ENCODE data around the gene MTURN. TPM values are rescaled to one million over a fixed set of nuclear protein-coding genes. Genes with fewer than 3 reads are reported as not detected.

The MTURN gene
- total and polyA plus RNA-seq, 7 experiments from 2014 or later: 2.7 to 38.7 (median 18.9) TPM

DNA sequence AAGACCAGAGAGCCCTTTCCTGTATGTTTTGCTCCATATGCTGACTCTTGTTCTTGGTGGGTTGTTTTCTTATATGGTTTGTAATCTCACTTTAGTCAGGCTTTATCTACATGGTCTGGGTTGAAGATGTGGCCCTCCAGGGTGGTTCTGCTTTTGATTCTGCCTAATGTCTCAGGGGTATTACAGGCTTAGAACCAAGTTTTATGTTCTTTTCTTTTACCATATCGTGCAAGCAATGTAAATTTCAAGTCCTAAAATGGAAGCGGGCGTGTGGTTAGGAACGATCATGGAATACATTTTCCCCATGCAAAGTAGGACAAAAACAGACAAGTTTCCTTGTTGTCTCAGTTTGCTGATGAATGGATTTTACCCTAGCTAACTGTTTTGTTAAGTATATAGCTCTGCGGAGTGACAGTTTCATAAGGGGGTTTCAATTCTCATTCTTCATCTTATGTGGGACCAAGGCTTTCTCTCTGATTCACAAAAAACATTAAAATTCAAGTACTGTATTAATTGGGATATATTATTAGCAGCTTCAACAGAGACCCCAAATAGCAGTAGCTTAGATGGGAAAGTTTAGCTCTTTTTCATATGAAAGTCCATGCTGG, 58.7 kb downstream of the MTURN start:
- ChIA-PET POLR2A (no interaction called here), CTCF (interaction anchor here (0.6 kb wide), 1 partner anchor 131 kb away, joined by 3 read pairs; no protein-coding TSS in a partner anchor)
- Histone ChIP-seq H3K27ac (ENCODE audit: low read depth, low read length) (no peak overlapping the region), H3K27me3 (ENCODE audit: control insufficient read depth in 2 of 2, insufficient read depth in 2 of 2, low read length in 2 of 2) (no peaks in the 10 kb centered on the region), H3K4me1 (ENCODE audit: control insufficient read depth in 2 of 2, insufficient read depth in 2 of 2, low read length in 2 of 2) (no peaks in the 10 kb centered on the region), H3K4me3 (ENCODE audit: low read length) (no peak overlapping the region), H3K36me3 (ENCODE audit: control insufficient read depth in 2 of 3, insufficient read depth in 3 of 3, low read length in 3 of 3) (no peaks in the 10 kb centered on the region), H3K9me3 (ENCODE audit: control insufficient read depth in 2 of 3, low read length in 3 of 3) (peaks cover 0 to 5% (median 3%) of the 10 kb centered on the region in 3 experiments)
- Mint-ChIP-seq H3K9me3 (peaks cover 9 to 24% (median 17%) of the 10 kb centered on the region in 11 donors), H3K4me3 (no peak overlapping the region), H3K4me1 (no peaks in the 10 kb centered on the region), H3K27ac (no peak overlapping the region), H3K27me3 (no peaks in the 10 kb centered on the region), H3K36me3 (peaks cover 4 to 17% (median 11%) of the 10 kb centered on the region in 5 donors)
- intact Hi-C loops (cut with micrococcal nuclease): no loop called here
- ATAC-seq (no peak), DNase-seq (no peak)

DNA sequence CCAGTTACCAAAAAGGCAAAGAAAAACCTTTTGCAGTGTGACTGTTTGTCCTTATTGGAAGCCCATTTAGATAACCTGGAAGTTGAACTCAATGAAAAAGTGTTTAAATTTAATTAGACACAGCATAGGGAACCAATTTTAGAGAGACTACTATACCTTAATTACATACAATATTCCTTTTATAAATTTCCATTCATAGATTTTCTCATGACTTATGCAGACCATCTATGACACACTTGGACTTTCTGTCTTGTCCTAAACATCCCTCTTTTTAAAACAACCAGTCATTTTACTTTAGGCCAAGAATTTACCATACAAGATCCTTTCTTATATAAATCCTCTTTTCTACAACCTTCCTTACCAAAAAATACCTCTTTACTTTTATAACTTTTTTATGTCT, 61.6 kb downstream of the MTURN start:
- H3K9me3 ChIP-seq (ENCODE audit: control insufficient read depth in 2 of 3, low read length in 3 of 3): peaks cover 0 to 5% (median 3%) of the 10 kb centered on the region in 3 experiments
- Mint-ChIP-seq H3K27ac (no peak overlapping the region), H3K27me3 (no peaks in the 10 kb centered on the region), H3K9me3 (peaks cover 9 to 24% (median 15%) of the 10 kb centered on the region in 11 donors), H3K36me3 (peaks cover 4 to 13% (median 11%) of the 10 kb centered on the region in 5 donors), H3K4me3 (no peak overlapping the region), H3K4me1 (no peaks in the 10 kb centered on the region)
- CTCF ChIA-PET: no interaction called here
- H3K4me3 ChIP-seq (ENCODE audit: low read length): no peak overlapping the region
- POLR2A ChIA-PET: no interaction called here
- no peaks in the 10 kb centered on the region for H3K27me3 ChIP-seq (ENCODE audit: control insufficient read depth in 2 of 2, insufficient read depth in 2 of 2, low read length in 2 of 2)
- ATAC-seq: no peak
- H3K36me3 ChIP-seq (ENCODE audit: control insufficient read depth in 2 of 3, insufficient read depth in 3 of 3, low read length in 3 of 3): no peaks in the 10 kb centered on the region
- no peak overlapping the region for H3K27ac ChIP-seq (ENCODE audit: low read depth, low read length)
- H3K4me1 ChIP-seq (ENCODE audit: control insufficient read depth in 2 of 2, insufficient read depth in 2 of 2, low read length in 2 of 2): no peaks in the 10 kb centered on the region
- no peak for DNase-seq
- intact Hi-C loops (cut with micrococcal nuclease): no loop called here

DNA sequence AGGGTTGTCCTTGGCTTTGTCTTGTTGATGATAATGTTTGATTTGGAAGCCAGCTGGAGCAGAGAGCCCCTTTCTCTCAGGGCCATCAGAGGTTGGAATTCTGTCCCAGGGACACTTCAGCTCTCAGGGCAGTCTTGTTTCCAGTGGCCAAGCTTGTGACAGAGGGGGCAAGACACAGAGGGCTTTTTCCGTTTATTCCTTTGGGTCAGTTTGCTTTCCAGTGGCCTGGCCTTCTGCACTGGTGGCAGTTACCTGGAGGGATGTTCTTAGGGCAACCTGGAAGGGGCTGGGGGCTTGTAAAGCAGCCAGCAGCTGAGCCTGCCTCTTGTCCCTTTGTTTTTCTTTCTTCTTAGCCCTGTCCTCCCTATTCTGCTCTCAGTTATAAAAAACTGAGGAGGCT, 62.7 kb downstream of the MTURN start:
- Mint-ChIP-seq H3K4me3 (no peak overlapping the region), H3K27me3 (peaks cover 0 to 3% (median 0%) of the 10 kb centered on the region in 5 donors), H3K36me3 (peaks cover 4 to 13% (median 11%) of the 10 kb centered on the region in 5 donors), H3K27ac (no peak overlapping the region), H3K9me3 (peaks cover 9 to 24% (median 15%) of the 10 kb centered on the region in 11 donors), H3K4me1 (peaks cover 0 to 3% (median 0%) of the 10 kb centered on the region in 7 donors)
- Histone ChIP-seq H3K4me1 (ENCODE audit: control insufficient read depth in 2 of 2, insufficient read depth in 2 of 2, low read length in 2 of 2) (no peaks in the 10 kb centered on the region), H3K27me3 (ENCODE audit: control insufficient read depth in 2 of 2, insufficient read depth in 2 of 2, low read length in 2 of 2) (no peaks in the 10 kb centered on the region), H3K9me3 (ENCODE audit: control insufficient read depth in 2 of 3, low read length in 3 of 3) (peaks cover 0 to 5% (median 3%) of the 10 kb centered on the region in 3 experiments), H3K4me3 (ENCODE audit: low read length) (no peak overlapping the region), H3K36me3 (ENCODE audit: control insufficient read depth in 2 of 3, insufficient read depth in 3 of 3, low read length in 3 of 3) (no peaks in the 10 kb centered on the region), H3K27ac (ENCODE audit: low read depth, low read length) (no peak overlapping the region)
- ChIA-PET POLR2A (no interaction called here), CTCF (no interaction called here)
- no peak for ATAC-seq
- no peak for DNase-seq
- intact Hi-C loops (cut with micrococcal nuclease): no loop called here

DNA sequence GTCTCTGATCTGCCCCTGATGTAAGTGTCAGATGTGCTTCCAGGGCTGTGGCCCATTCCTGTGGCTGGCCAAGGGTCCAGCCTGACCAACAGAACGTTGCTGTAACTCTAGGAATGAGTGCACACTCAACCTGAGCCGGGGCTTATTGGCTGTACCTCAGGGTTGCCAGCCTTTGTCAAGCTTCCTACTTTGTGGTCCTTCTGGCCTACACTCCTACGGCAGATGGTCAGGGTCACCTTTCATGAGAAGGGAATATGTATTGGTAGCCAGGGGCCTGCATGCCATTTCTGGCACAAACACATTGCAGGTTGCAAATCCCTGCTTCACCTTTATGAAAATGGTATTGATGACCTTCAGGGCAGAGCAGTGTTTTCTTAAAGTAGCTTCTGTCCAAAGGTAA, 64.5 kb downstream of the MTURN start:
- Mint-ChIP-seq H3K9me3 (peaks cover 9 to 24% (median 15%) of the 10 kb centered on the region in 11 donors), H3K4me3 (no peak overlapping the region), H3K4me1 (peaks cover 0 to 3% (median 0%) of the 10 kb centered on the region in 7 donors), H3K36me3 (peaks cover 4 to 13% (median 11%) of the 10 kb centered on the region in 5 donors), H3K27me3 (peaks cover 0 to 4% (median 0%) of the 10 kb centered on the region in 5 donors), H3K27ac (no peak overlapping the region)
- ChIA-PET CTCF (no interaction called here), POLR2A (no interaction called here)
- intact Hi-C loops (cut with micrococcal nuclease): no loop called here
- H3K4me1 ChIP-seq (ENCODE audit: control insufficient read depth in 2 of 2, insufficient read depth in 2 of 2, low read length in 2 of 2): no peaks in the 10 kb centered on the region
- DNase-seq (no peak), ATAC-seq (no peak)
- H3K9me3 ChIP-seq (ENCODE audit: control insufficient read depth in 2 of 3, low read length in 3 of 3): peaks cover 0 to 5% (median 3%) of the 10 kb centered on the region in 3 experiments
- no peak overlapping the region for H3K27ac ChIP-seq (ENCODE audit: low read depth, low read length)
- no peaks in the 10 kb centered on the region for H3K27me3 ChIP-seq (ENCODE audit: control insufficient read depth in 2 of 2, insufficient read depth in 2 of 2, low read length in 2 of 2)
- no peak overlapping the region for H3K4me3 ChIP-seq (ENCODE audit: low read length)
- no peaks in the 10 kb centered on the region for H3K36me3 ChIP-seq (ENCODE audit: control insufficient read depth in 2 of 3, insufficient read depth in 3 of 3, low read length in 3 of 3)

DNA sequence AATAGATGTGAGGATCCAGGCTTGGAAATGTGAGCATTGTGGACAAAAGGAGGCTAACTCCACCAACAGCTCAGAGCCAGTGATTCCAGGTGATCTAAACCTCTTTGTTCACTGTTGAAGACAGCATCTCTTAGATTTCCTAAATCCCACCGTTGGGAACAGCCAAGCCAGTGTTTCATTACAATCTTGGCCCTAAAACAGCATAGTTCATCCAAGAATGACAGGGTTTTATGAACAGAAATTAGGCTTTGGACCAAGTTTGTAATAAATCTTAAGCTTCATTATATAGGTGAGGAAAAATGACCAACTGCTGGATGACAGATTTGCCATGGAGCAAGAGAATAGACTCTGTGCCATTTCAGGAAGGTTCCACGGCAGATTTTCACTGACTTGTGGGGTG, 65.8 kb downstream of the MTURN start:
- no peak overlapping the region for H3K4me3 Mint-ChIP-seq
- intact Hi-C loops (cut with micrococcal nuclease): no loop called here
- Histone ChIP-seq H3K4me3 (ENCODE audit: low read length) (no peak overlapping the region), H3K27ac (ENCODE audit: low read depth, low read length) (no peak overlapping the region), H3K27me3 (ENCODE audit: control insufficient read depth in 2 of 2, insufficient read depth in 2 of 2, low read length in 2 of 2) (no peaks in the 10 kb centered on the region), H3K36me3 (ENCODE audit: control insufficient read depth in 2 of 3, insufficient read depth in 3 of 3, low read length in 3 of 3) (no peaks in the 10 kb centered on the region), H3K9me3 (ENCODE audit: control insufficient read depth in 2 of 3, low read length in 3 of 3) (peaks cover 0 to 5% (median 3%) of the 10 kb centered on the region in 3 experiments), H3K4me1 (ENCODE audit: control insufficient read depth in 2 of 2, insufficient read depth in 2 of 2, low read length in 2 of 2) (no peaks in the 10 kb centered on the region)
- no peak overlapping the region for H3K27ac Mint-ChIP-seq
- H3K27me3 Mint-ChIP-seq: peaks cover 0 to 4% (median 0%) of the 10 kb centered on the region in 5 donors
- ChIA-PET POLR2A (no interaction called here), CTCF (no interaction called here)
- ATAC-seq (no peak), DNase-seq (no peak)
- peaks cover 6 to 16% (median 11%) of the 10 kb centered on the region in 11 donors for H3K9me3 Mint-ChIP-seq
- H3K36me3 Mint-ChIP-seq: peaks cover 1 to 13% (median 6%) of the 10 kb centered on the region in 5 donors
- peaks cover 0 to 3% (median 0%) of the 10 kb centered on the region in 7 donors for H3K4me1 Mint-ChIP-seq

DNA sequence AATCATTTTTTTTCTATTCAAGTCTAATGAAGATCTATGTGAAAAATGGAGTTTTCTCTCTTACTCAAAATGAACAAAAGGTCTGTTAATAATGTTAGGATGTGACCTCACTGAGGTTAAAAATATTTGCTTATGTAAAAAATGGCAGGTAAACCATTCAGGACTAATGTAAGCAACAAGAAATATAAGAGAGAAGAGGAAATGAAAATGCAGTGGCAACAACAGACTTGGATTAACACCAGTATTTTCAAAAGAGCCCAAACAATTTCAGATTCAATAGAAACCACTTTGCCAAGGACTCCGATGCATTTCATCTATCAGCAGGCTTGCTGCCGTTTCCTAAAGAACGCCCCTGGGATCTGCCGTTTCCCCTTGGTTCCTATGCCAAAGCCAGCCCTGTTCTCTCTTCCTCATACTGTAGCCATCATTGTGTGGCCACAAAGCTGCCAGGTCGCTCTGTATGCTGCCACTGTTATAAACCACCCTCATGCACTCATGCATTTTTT, 66.4 kb downstream of the MTURN start:
- peaks cover 0 to under 1% (median under 1%) of the 10 kb centered on the region in 3 experiments for H3K9me3 ChIP-seq (ENCODE audit: control insufficient read depth in 2 of 3, low read length in 3 of 3)
- H3K4me3 ChIP-seq (ENCODE audit: low read length): no peak overlapping the region
- ChIA-PET CTCF (no interaction called here), POLR2A (no interaction called here)
- H3K36me3 Mint-ChIP-seq: peaks cover 0 to 10% (median under 1%) of the 10 kb centered on the region in 5 donors
- intact Hi-C loops (cut with micrococcal nuclease): no loop called here
- H3K4me3 Mint-ChIP-seq: no peak overlapping the region
- no peak for DNase-seq
- no peak for ATAC-seq
- peaks cover 0 to 4% (median 0%) of the 10 kb centered on the region in 5 donors for H3K27me3 Mint-ChIP-seq
- no peak overlapping the region for H3K27ac Mint-ChIP-seq
- no peaks in the 10 kb centered on the region for H3K36me3 ChIP-seq (ENCODE audit: control insufficient read depth in 2 of 3, insufficient read depth in 3 of 3, low read length in 3 of 3)
- H3K27ac ChIP-seq (ENCODE audit: low read depth, low read length): no peak overlapping the region
- H3K27me3 ChIP-seq (ENCODE audit: control insufficient read depth in 2 of 2, insufficient read depth in 2 of 2, low read length in 2 of 2): no peaks in the 10 kb centered on the region
- H3K9me3 Mint-ChIP-seq: peaks cover 3 to 10% (median 6%) of the 10 kb centered on the region in 11 donors
- peaks cover 0 to 3% (median 0%) of the 10 kb centered on the region in 7 donors for H3K4me1 Mint-ChIP-seq
- H3K4me1 ChIP-seq (ENCODE audit: control insufficient read depth in 2 of 2, insufficient read depth in 2 of 2, low read length in 2 of 2): no peaks in the 10 kb centered on the region

DNA sequence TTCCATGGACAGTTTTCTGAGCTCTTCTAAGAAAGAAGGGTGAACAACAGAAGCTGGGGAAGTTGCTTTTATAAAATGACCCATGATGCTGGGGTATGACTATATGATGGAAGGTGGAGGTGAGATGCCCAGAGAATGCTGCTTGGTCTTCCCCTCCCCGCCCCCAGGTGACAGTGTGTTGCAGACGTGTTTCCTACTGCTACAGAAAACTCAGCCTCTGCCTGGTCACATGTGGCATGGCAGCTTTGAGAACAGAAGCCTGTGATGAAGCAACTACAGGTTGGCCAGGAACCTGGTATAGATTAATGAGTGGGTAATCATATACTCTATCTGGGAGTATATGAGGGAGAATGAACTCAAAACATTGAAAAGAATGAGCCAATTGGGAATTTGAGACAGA, 67.1 kb downstream of the MTURN start:
- ChIA-PET POLR2A (no interaction called here), CTCF (no interaction called here)
- H3K27me3 ChIP-seq (ENCODE audit: control insufficient read depth in 2 of 2, insufficient read depth in 2 of 2, low read length in 2 of 2): no peaks in the 10 kb centered on the region
- H3K9me3 ChIP-seq (ENCODE audit: control insufficient read depth in 2 of 3, low read length in 3 of 3): no peaks in the 10 kb centered on the region
- H3K36me3 ChIP-seq (ENCODE audit: control insufficient read depth in 2 of 3, insufficient read depth in 3 of 3, low read length in 3 of 3): no peaks in the 10 kb centered on the region
- ATAC-seq (no peak), DNase-seq (no peak)
- H3K27ac ChIP-seq (ENCODE audit: low read depth, low read length): no peak overlapping the region
- no peaks in the 10 kb centered on the region for H3K4me1 ChIP-seq (ENCODE audit: control insufficient read depth in 2 of 2, insufficient read depth in 2 of 2, low read length in 2 of 2)
- H3K4me1 Mint-ChIP-seq: peaks cover 0 to 3% (median 0%) of the 10 kb centered on the region in 7 donors
- peaks cover 0 to 3% (median 2%) of the 10 kb centered on the region in 11 donors for H3K9me3 Mint-ChIP-seq
- peaks cover 0 to 3% (median 0%) of the 10 kb centered on the region in 5 donors for H3K36me3 Mint-ChIP-seq
- no peak overlapping the region for H3K27ac Mint-ChIP-seq
- H3K4me3 ChIP-seq (ENCODE audit: low read length): no peak overlapping the region
- intact Hi-C loops (cut with micrococcal nuclease): no loop called here
- peaks cover 0 to 4% (median 0%) of the 10 kb centered on the region in 5 donors for H3K27me3 Mint-ChIP-seq
- no peak overlapping the region for H3K4me3 Mint-ChIP-seq

Measured in naive thymus-derived CD4-positive, alpha-beta T cell (primary cell).